Smooth muscle cell of the umbilical artery (primary cell): ENCODE results near the gene KCTD21. TPM values are rescaled to one million over a fixed set of nuclear protein-coding genes. Genes with fewer than 3 reads are reported as not detected.

Source experiments
- total RNA-seq: library from RNA; depleted of rRNA; stranded (reverse); fragments of >200 nt; gene quantifications from 2 replicates; pipeline ENCODE4 v1.2.3, GENCODE V29; 2014

Gene KCTD21
- total RNA-seq, result 7.4 and 10.1 TPM in 2 replicates

GRCh38 chr11:78188286-78189173 is at the start of gene KCTD21, which contains the start of gene USP35:
Gene KCTD21 (minus strand): TSS chr11:78188626. CDS start chr11:78174554, 14,072 bp downstream.
Gene USP35 (plus strand): TSS chr11:78188919. CDS start chr11:78196246, 7,327 bp downstream.

GRCh38 chr11:78139422-78140391 is 48.7 kb downstream of the KCTD21 start, which contains the start of gene ALG8:
Gene ALG8 (minus strand): TSS chr11:78139626. CDS start chr11:78139588, 38 bp downstream.

Other genes starting within 250 kb of the KCTD21 start
- gene INTS4, start 194.0 kb downstream of the KCTD21 start, total RNA-seq, result 34.7 and 38.4 TPM in 2 replicates
- 0.30 and 0.42 TPM in 2 replicates for gene KCTD14, start 165.3 kb downstream of the KCTD21 start, total RNA-seq
- gene THRSP, start 124.8 kb downstream of the KCTD21 start, total RNA-seq, result not detected in 2 replicates
- 76.0 and 106 TPM in 2 replicates for gene NDUFC2, start 108.8 kb downstream of the KCTD21 start, total RNA-seq
- gene ALG8, start 49.0 kb downstream of the KCTD21 start, total RNA-seq, result 33.1 and 38.6 TPM in 2 replicates
- gene USP35, start 293 bp upstream of the KCTD21 start, total RNA-seq, result 10.1 and 17.9 TPM in 2 replicates
- 12.8 and 14.0 TPM in 2 replicates for gene GAB2, start 229.2 kb upstream of the KCTD21 start, total RNA-seq